Measurements from ENCODE around the gene PDIK1L. TPM values are rescaled to one million over a fixed set of nuclear protein-coding genes. Genes with fewer than 3 reads are reported as not detected.
"Not testable (repeated sequence)": the region's sequence is repeated elsewhere in the genome, so short reads cannot be mapped to it uniquely, and the experiment has no call there.

Gene PDIK1L
- total and polyA plus RNA-seq, 8 donors, result 1.7 to 12.1 (median 6.0) TPM

- 95 to 98% methylated on average over 4 of the region's 4 CpGs for WGBS, 2 donors
- peaks cover 5 to 11% (median 7%) of the 10 kb centered on the region in 3 donors for H3K4me1 ChIP-seq
- ATAC-seq, result no peak
- FAIRE-seq, result no peak
- H3K27me3 ChIP-seq, result no peaks in the 10 kb centered on the region
- no peak for TF ChIP-seq CTCF (IDR thresholded peaks at IDR 0.05)
- no peaks in the 10 kb centered on the region for H3K9me3 ChIP-seq
- intact Hi-C loops (cut with DNase I), result no loop called here
- DNase-seq, result no peak
- no peaks in the 10 kb centered on the region for H3K36me3 ChIP-seq
- H3K4me3 ChIP-seq, result no peak overlapping the region
- no peak overlapping the region for H3K27ac ChIP-seq
These were observed 13.0 kb upstream of the PDIK1L start for GRCh38 chr1:26098602-26099001.

- Histone ChIP-seq H3K9me3 (no peaks in the 10 kb centered on the region), H3K27ac (no peak overlapping the region), H3K4me3 (no peak overlapping the region), H3K4me1 (peaks cover 0 to 3% (median 0%) of the 10 kb centered on the region in 3 donors), H3K36me3 (no peaks in the 10 kb centered on the region), H3K27me3 (no peaks in the 10 kb centered on the region)
- 87 to 91% methylated on average over 3 of the region's 3 CpGs for WGBS, 2 donors
- DNase-seq, result no peak
- intact Hi-C loops (cut with DNase I), result no loop called here
- no peak for ATAC-seq
- no peak for FAIRE-seq
- no peak for TF ChIP-seq CTCF (IDR thresholded peaks at IDR 0.05)
These were observed 11.8 kb upstream of the PDIK1L start for GRCh38 chr1:26099780-26100179.

GRCh38 chr1:26100204-26100603, 11.4 kb upstream of the PDIK1L start:
- DNase-seq; FAIRE-seq; H3K27me3 ChIP-seq; H3K4me3 ChIP-seq; H3K9me3 ChIP-seq; H3K36me3 ChIP-seq; H3K4me1 ChIP-seq; ATAC-seq; intact Hi-C loops (cut with DNase I); H3K27ac ChIP-seq: not testable (repeated sequence)
- WGBS, 2 donors, result 87 to 88% methylated on average over 10 of the region's 10 CpGs

- no peak for ATAC-seq
These were observed 9.5 kb upstream of the PDIK1L start for GRCh38 chr1:26102119-26102518.

GRCh38 chr1:26102526-26102925, 9.1 kb upstream of the PDIK1L start:
- no peak for TF ChIP-seq CTCF (IDR thresholded peaks at IDR 0.05)
- intact Hi-C loops (cut with DNase I), result no loop called here
- Histone ChIP-seq H3K36me3 (no peaks in the 10 kb centered on the region), H3K27me3 (no peaks in the 10 kb centered on the region), H3K9me3 (no peaks in the 10 kb centered on the region), H3K4me3 (no peak overlapping the region), H3K27ac (no peak overlapping the region), H3K4me1 (no peaks in the 10 kb centered on the region)
- ATAC-seq (no peak), FAIRE-seq (no peak), DNase-seq (no peak)
- WGBS, 2 donors, result 58 to 64% methylated on average over 2 of the region's 2 CpGs

More at GRCh38 chr1:26102119-26102518, 9.5 kb upstream of the PDIK1L start:
- DNase-seq (no peak), FAIRE-seq (no peak)
- 87 to 88% methylated on average over 3 of the region's 3 CpGs for WGBS, 2 donors
- no peak overlapping the region for H3K4me3 ChIP-seq
- TF ChIP-seq CTCF (IDR thresholded peaks at IDR 0.05), result no peak
- H3K27me3 ChIP-seq, result no peaks in the 10 kb centered on the region
- no peaks in the 10 kb centered on the region for H3K36me3 ChIP-seq
- intact Hi-C loops (cut with DNase I), result no loop called here
- no peak overlapping the region for H3K27ac ChIP-seq
- H3K9me3 ChIP-seq, result no peaks in the 10 kb centered on the region
- H3K4me1 ChIP-seq, result no peaks in the 10 kb centered on the region

- not testable (repeated sequence) for H3K4me3 ChIP-seq, ATAC-seq, H3K4me1 ChIP-seq, DNase-seq, FAIRE-seq, H3K27me3 ChIP-seq, H3K27ac ChIP-seq, H3K36me3 ChIP-seq, H3K9me3 ChIP-seq
- intact Hi-C loops (cut with DNase I), result loop anchor here in 1 of 3 donors (5.0 kb wide), 1 partner anchor 42 kb away; no protein-coding TSS in a partner anchor
- WGBS, 2 donors, result 37 to 39% methylated on average over 5 of the region's 5 CpGs
These were observed 6.4 kb upstream of the PDIK1L start for GRCh38 chr1:26105226-26105548.

All from pancreas (tissue), 10 donors.